HepG2 (cell line): ENCODE data around the gene NUP58. TPM values are rescaled to one million over a fixed set of nuclear protein-coding genes. Genes with fewer than 3 reads are reported as not detected.

Experiments
- HIC2 ChIP-seq: sonication (generic); formaldehyde crosslinking; IDR thresholded peaks from 2 replicates; pipeline ENCODE4 v1.9.0; 2022; ENCODE audit warnings: low read depth, missing genetic modification reagents
- IKZF5 ChIP-seq: IDR thresholded peaks from 2 replicates; pipeline ENCODE4 v1.6.1; 2018; ENCODE audit warnings: missing genetic modification reagents, mild to moderate bottlenecking, missing compliant biosample characterization
- NAIF1 ChIP-seq: sonication (generic); formaldehyde crosslinking; IDR thresholded peaks from 2 replicates; pipeline ENCODE4 v1.5.0; 2020; ENCODE audit warnings: mild to moderate bottlenecking, missing genetic modification reagents, borderline replicate concordance
- SKI ChIP-seq: fragments of 450-650 bp; IDR thresholded peaks from one replicate; pipeline ENCODE4 v1.6.1; 2018; ENCODE audit warnings: mild to moderate bottlenecking; ENCODE audit not compliant: partially characterized antibody
- SP2 ChIP-seq: sonication (generic); formaldehyde crosslinking; IDR thresholded peaks from 2 replicates; pipeline ENCODE4 v1.5.1; 2020; ENCODE audit warnings: mild to moderate bottlenecking, missing genetic modification reagents
- TBP ChIP-seq: sonication (generic); formaldehyde crosslinking; IDR thresholded peaks from 2 replicates; pipeline ENCODE4 v1.5.0; 2020; ENCODE audit warnings: missing genetic modification reagents
- ZNF414 ChIP-seq: sonication (generic); formaldehyde crosslinking; IDR thresholded peaks from 2 replicates; pipeline ENCODE4 v1.5.0; 2020; ENCODE audit warnings: missing genetic modification reagents
- ZNF574 ChIP-seq: sonication (generic); formaldehyde crosslinking; IDR thresholded peaks from 2 replicates; pipeline ENCODE4 v1.4.0; 2020; ENCODE audit warnings: missing genetic modification reagents
- ZNF639 ChIP-seq: conservative IDR thresholded peaks from 2 replicates; pipeline ENCODE4 v1.6.1; 2018; ENCODE audit warnings: missing genetic modification reagents
- ZNF687 ChIP-seq: sonication (generic); formaldehyde crosslinking; IDR thresholded peaks from 2 replicates; pipeline ENCODE4 v1.5.1; 2020; ENCODE audit warnings: mild to moderate bottlenecking, missing genetic modification reagents, moderate library complexity
- polyA plus RNA-seq, 8 experiments: library from polyadenylated mRNA; depleted of rRNA in 3 of 8; stranded (reverse) in 7 of 8; unstranded in 1 of 8; fragments of >200 nt; fragmentation: Illumina TruSeq in 4 of 8; extraction: Trizol in 4 of 8; gene quantifications; 2 replicates each; pipeline versions ENCODE4 v1.2.1 to v1.2.3, GENCODE V29; 2011 to 2016; ENCODE audit warnings: low read depth in 4 of 8, missing spikeins in 1 of 8, mixed read lengths in 1 of 8; ENCODE audit not compliant: insufficient read depth in 1 of 8
- total RNA-seq, 5 experiments: library from RNA; depleted of rRNA; stranded (reverse); fragments of >200 nt; fragmentation: Illumina TruSeq; extraction: Trizol; gene quantifications; 2 replicates each; pipeline ENCODE4 v1.2.3, GENCODE V29; 2016; ENCODE audit warnings: low read depth in 1 of 5

The NUP58 gene
- total and polyA plus RNA-seq, 2 of the 13 experiments (the other 11 are each of a cell fraction or from before 2014, with no cell fraction given), result 45.4 to 46.5 TPM

GRCh38 chr13:25286969-25287961, 14.2 kb upstream of the NUP58 start, which contains the start of gene MTMR6 (continued):
- TF ChIP-seq TBP (CRISPR knock-in tag) (no peak), NAIF1 (peak; percentile 62; the same call in 1 of the 2 replicates), SKI (peak; percentile 78), ZNF574 (CRISPR knock-in tag) (peak; percentile 99), ZNF414 (CRISPR knock-in tag) (peak; percentile 30; the same call in 1 of the 2 replicates), ZNF639 (CRISPR knock-in tag) (peak; percentile 62; the same call in 1 of the 2 replicates), IKZF5 (peak; percentile 56; the same call in 1 of the 2 replicates), HIC2 (CRISPR knock-in tag) (no peak), ZNF687 (peak; percentile 85), SP2 (CRISPR knock-in tag) (no peak)
